ENCODE data around the gene INPP5E.

INPP5E gene

GRCh38 chr9:136474021-136474640 is 34.5 kb upstream of the INPP5E start:
- DNase-seq (ENCODE audit: low read depth, low spot score) = no peak

GRCh38 chr9:136473354-136473721 is 33.7 kb upstream of the INPP5E start:
- DNase-seq (ENCODE audit: low read depth, low spot score) = no peak

- no peak for DNase-seq (ENCODE audit: low read depth, low spot score)
Observed at GRCh38 chr9:136472640-136473353, 33.2 kb upstream of the INPP5E start.

- DNase-seq (ENCODE audit: low read depth, low spot score) = no peak
Observed at GRCh38 chr9:136471802-136472487, 32.3 kb upstream of the INPP5E start.

- no peak for DNase-seq (ENCODE audit: low read depth, low spot score)
Observed at GRCh38 chr9:136470792-136471469, 31.3 kb upstream of the INPP5E start.

GRCh38 chr9:136470356-136470755 is 30.7 kb upstream of the INPP5E start:
- DNase-seq (ENCODE audit: low read depth, low spot score) = no peak

- no peak for DNase-seq (ENCODE audit: low read depth, low spot score)
Observed at GRCh38 chr9:136467766-136468165, 28.1 kb upstream of the INPP5E start.

GRCh38 chr9:136466155-136466541 is 26.5 kb upstream of the INPP5E start:
- DNase-seq (ENCODE audit: low read depth, low spot score) = no peak

GRCh38 chr9:136465500-136466154 is 26.0 kb upstream of the INPP5E start:
- DNase-seq (ENCODE audit: low read depth, low spot score) = no peak

GRCh38 chr9:136464241-136464640 is 24.6 kb upstream of the INPP5E start:
- no peak for DNase-seq (ENCODE audit: low read depth, low spot score)

GRCh38 chr9:136463578-136463977 is 23.9 kb upstream of the INPP5E start:
- DNase-seq (ENCODE audit: low read depth, low spot score) = no peak

- DNase-seq (ENCODE audit: low read depth, low spot score) = no peak
Observed at GRCh38 chr9:136462664-136463063, 23.0 kb upstream of the INPP5E start.

- no peak for DNase-seq (ENCODE audit: low read depth, low spot score)
Observed at GRCh38 chr9:136460772-136461325, 21.2 kb upstream of the INPP5E start.

GRCh38 chr9:136459425-136459824 is 19.8 kb upstream of the INPP5E start:
- no peak for DNase-seq (ENCODE audit: low read depth, low spot score)

GRCh38 chr9:136457326-136457725 is 17.7 kb upstream of the INPP5E start:
- DNase-seq (ENCODE audit: low read depth, low spot score) = no peak

- no peak for DNase-seq (ENCODE audit: low read depth, low spot score)
Observed at GRCh38 chr9:136456258-136456657, 16.6 kb upstream of the INPP5E start.

GRCh38 chr9:136455043-136456002 is 15.7 kb upstream of the INPP5E start:
- DNase-seq (ENCODE audit: low read depth, low spot score) = no peak

GRCh38 chr9:136454026-136454796 is 14.6 kb upstream of the INPP5E start:
- no peak for DNase-seq (ENCODE audit: low read depth, low spot score)

- no peak for DNase-seq (ENCODE audit: low read depth, low spot score)
Observed at GRCh38 chr9:136453326-136453725, 13.7 kb upstream of the INPP5E start.

Data from iPS DF 19.7 (cell line).